GM21825 (cell line): ENCODE measurements around the gene TMEM41A.
A peak's percentile ranks its signal among the peaks of the same experiment; 100 is the strongest.

Experiments
- ATAC-seq: cut with Tn5 transposase; IDR thresholded peaks from one replicate; pipeline ENCODE4 v1.9.1; 2021; ENCODE audit warnings: mild to moderate bottlenecking, moderate library complexity; ENCODE audit not compliant: unreplicated experiment

TMEM41A gene

DNA sequence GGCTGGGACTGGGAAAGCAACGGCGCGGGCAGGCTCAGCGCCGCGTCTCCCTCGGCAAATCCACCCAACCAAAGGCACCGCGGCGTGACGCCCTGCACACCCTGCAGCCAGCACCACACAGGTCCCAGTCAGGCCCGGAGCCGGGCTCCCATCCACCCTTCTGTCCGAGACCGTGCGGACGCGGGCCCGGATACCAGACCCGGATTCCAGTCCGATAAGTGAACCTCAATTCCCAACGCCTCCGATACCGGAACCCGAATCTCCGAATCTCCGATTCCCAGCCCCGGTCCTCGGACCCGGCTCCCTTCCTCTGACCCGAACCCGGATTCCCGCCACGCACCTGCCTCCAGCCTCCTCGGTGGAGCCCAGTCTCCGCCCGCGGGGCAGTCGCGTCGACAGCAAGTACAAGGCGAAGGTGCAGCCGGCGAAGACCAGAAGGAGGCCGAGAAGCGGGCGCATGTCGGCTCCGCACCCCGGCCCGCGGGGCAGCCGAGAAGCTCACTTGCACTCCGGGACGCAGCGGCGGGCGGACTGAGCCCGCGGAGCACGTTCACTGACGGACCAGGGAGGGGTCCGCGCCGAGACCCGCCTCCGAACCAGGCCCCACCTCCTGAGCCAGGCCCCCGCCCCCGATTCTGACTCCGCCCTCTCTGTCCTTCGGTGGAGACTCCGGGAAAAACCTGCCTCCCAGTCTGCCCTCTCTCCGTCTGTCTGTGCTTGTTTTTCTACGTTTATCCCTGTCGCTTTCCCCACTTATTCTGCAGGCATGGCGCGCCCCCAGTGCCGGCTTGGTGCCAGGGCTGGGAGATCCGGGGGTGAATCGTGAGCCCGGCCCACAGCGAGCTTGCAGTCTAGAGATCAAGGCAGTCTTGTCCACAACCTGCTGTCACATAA is at the start of gene TMEM41A:
Gene TMEM41A (minus strand): TSS at position 533 of the 894 bp plus-strand sequence. CDS start 74 bp downstream, at position 459.
- ATAC-seq, result peak; percentile 96

GRCh38 chr3:185540695-185541094 is 41.9 kb upstream of the TMEM41A start:
- ATAC-seq, result no peak

DNA sequence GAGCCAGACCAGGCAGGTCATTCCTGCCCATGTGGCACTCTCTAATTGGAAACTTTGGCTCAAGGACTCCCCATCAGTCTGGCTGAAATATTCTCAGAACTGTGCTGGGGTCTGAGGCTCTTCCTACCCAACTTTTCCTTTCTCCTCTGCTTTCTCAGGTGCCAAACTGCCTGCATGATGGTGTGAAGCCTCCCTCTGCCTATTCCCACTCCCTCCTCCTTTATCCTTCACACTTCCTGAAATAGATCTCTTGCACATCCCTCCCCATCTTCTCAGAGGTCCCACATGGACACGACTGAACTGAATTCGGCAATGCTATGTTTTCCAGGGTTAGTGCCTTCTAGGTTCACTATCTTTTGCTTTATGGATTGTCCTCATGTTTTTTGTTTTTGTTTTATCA is 41.1 kb upstream of the TMEM41A start:
- no peak for ATAC-seq

GRCh38 chr3:185537369-185537970 is 38.6 kb upstream of the TMEM41A start:
- peak; percentile 98 for ATAC-seq

DNA sequence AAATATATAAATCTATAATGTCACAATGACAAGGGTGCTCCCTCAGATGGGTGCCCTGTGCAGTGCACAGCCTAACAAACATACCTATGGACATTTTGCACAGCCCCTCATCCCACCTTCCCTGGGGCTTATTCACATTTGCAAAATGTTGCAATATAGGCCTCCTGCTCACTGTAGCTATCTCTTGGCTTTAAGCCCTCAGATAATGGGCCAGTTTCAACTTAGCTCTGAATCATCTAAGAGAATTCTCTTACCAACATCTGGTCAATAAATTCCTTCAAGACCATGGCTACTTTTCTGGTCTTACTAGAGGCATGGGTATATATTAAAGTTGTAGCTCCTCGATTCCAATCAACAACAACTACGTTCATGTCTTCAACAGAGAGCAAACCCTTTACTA is 35.7 kb upstream of the TMEM41A start:
- no peak for ATAC-seq

DNA sequence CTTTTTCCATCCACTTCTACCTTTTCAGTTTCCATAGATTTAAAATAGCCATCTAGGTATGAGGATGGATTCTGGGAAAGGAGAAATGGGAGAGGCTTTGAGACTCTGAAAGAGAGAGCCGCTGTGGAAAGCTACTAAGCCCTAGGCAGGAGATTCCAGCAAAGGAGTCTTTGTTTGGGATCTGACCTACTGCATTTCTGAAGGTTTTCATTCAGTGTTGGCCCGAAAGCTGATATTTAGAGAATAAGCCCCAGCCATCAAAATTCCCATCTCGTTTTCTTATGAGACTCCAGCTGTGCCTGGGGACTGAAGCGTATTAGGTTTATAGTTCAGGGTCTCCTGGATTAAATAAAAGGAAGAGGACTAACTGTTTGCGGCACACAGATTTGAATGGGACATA is 34.1 kb upstream of the TMEM41A start:
- ATAC-seq, result no peak

DNA sequence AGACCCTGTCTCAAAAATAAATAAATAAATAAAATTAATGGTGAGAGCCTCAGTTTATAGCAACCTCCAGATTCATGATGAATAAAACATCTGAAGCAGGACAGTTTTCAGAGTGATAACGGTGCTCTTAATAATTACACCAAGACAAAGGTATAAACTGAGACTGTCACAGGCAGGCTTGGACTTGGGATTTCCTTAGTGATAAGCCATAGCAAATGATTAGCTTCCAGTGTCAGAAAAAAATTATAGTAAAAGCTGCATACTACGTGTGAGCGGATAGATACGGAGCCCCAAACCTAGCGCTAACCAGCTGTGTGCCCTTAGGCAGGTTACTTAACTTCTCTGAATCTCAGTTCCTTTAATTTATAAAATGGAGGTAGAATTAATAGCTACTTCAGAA is 32.0 kb upstream of the TMEM41A start:
- ATAC-seq, result no peak

DNA sequence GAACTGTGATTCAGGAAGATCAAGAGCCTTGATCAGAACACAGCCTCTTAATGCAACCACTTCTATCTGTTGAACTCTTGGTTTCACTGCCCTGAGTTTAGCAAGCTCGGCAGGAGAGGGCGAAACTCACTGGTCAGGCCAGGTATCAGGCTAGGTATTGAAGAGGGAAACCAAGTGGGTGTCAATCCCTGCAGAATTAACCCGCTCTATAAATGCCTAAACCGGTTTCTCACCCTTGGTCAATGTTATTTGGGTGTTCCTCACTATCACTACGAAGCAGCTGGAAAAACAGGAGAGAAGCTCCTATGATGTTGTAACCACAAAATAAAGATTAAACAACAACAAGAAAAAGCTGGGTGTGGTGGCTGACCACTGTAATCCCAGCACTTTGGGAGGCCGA is 29.7 kb upstream of the TMEM41A start:
- no peak for ATAC-seq

DNA sequence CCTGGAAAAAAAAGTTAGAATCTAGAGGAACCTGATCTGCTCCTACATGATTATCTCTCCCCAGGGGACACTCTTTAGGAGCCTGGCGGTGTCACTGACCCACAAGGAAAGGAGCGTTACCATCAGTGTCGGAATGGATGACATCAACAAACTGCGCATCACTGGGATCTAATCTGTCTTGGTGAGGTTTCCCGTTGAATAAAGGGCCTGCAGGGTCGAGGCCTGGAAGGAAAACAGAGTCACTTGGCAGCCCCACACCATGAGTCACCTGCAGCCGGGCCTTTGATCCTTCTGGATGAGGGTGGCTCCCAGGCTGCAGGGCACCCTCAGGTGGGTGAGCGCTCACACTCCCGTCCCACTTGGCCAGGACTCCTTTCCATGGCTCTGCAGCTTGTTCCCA is 28.5 kb upstream of the TMEM41A start:
- no peak for ATAC-seq

DNA sequence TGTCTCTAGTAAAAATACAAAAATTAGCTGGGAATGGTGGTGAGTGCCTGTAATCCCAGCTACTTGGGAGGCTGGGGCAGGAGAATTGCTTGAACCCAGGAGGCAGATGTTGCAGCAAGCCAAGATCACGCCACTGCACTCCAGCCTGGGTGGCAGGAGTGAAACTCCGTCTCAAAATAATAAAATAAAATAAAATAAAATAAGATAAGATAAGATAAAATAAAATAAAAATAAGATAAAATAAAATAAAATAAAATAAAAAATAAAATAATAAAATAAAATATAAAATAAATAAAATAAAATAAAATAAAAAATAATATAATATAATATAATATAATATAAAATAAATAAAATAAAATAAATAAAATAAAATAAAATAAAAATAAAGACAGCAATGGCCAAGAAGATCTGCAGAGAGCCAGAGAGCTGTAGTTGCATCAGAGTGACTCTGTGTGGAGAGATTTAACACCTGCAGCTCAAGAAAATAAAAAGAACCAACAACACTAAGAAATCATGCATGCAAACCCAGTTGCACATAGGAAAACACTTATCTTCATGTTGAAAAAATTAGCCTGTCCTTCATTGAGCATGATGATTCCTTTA is 27.6 kb upstream of the TMEM41A start:
- no peak for ATAC-seq

GRCh38 chr3:185521349-185522138 is 22.7 kb upstream of the TMEM41A start:
- no peak for ATAC-seq

GRCh38 chr3:185519021-185519420 is 20.2 kb upstream of the TMEM41A start:
- no peak for ATAC-seq

GRCh38 chr3:185517387-185518130 is 18.7 kb upstream of the TMEM41A start:
- no peak for ATAC-seq

- no peak for ATAC-seq
Observed at GRCh38 chr3:185511711-185512110, 12.9 kb upstream of the TMEM41A start.

DNA sequence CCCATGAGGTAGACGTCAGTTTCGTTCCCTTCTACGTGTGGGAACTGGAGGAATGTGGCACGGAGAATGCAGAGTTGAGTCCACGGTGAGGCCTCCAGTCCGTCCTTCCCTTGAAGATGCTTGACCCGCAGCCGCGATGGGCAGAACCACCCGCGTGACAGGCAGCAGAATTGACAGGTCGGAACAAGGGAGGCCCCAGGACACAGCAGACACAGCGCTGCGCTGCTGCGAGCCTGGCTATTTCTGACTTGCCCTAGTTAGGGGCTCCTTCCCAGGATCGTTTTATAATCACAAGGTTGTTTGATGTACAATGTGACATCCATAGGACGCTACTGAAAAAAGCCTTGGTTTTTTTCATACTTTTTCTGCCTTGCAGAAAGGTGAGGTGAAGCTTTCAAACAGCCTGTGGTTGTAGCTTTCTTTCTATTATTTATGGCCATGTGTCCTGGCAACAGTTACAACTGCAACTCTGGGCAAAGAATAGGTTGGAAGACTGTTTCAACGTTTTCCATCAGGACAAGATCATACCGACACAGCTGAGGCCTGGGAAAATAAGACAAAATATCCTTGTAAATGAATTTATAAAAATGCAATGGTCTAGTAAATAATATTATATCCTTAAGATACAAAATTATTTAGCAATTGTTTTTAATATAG is 9.6 kb upstream of the TMEM41A start:
- ATAC-seq, result no peak

GRCh38 chr3:185507883-185508282 is 9.0 kb upstream of the TMEM41A start:
- no peak for ATAC-seq

DNA sequence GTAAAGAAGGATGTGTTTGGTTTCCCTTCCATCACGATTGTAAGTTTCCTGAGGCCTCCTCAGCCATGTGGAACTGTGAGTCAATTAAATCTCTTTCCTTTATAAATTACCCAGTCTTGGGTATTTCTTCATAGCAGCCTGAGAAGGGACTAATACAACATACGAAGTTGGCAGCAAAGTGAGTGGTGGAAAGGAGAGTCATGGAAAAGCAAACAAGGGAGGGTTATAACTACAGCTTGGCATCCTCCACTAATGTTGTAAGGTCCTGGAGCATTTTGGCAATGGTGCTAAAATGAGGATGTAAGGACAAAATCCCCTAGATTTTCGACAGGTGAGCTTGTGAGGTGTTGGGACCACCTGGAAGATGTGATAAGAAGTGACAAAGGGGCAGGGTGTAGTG is 5.8 kb upstream of the TMEM41A start:
- ATAC-seq, result no peak

- no peak for ATAC-seq
Observed at GRCh38 chr3:185503521-185503920, 4.7 kb upstream of the TMEM41A start.

- ATAC-seq, result no peak
Observed at GRCh38 chr3:185502987-185503386, 4.2 kb upstream of the TMEM41A start.

- ATAC-seq, result no peak
Observed at GRCh38 chr3:185490241-185490640, 8.6 kb downstream of the TMEM41A start.
